SK-N-SH (cell line): ENCODE data around the gene TBCD. TPM values are rescaled to one million over a fixed set of nuclear protein-coding genes. Genes with fewer than 3 reads are reported as not detected.

Experiments used
- CTCF ChIA-PET: fragments of 300-600, 350-600 bp; formaldehyde crosslinking; extraction: SDS; loops from one replicate; lab custom pipeline; 2021; lab: Yijun Ruan, JAX
- POLR2A ChIA-PET: fragments of 350-600 bp; sonication (Branson Sonifier 250); formaldehyde crosslinking; extraction: SDS; loops from one replicate; lab custom pipeline; 2020; ENCODE audit warnings: antibody characterized with exemption, inconsistent platforms; lab: Yijun Ruan, JAX
- DNase-seq: peaks from one replicate; pipeline ENCODE4 v3.0.0; 2012
- H2AFZ ChIP-seq: fragments of 200-600 bp; sonication (generic); 2 replicates; pipeline ENCODE4 v1.8.1; 2016; ENCODE audit warnings: antibody characterized with exemption, mild to moderate bottlenecking, low read depth
- H3F3A ChIP-seq: fragments of 200-600 bp; sonication (generic); replicated peaks from 2 replicates; pipeline ENCODE3; 2016; ENCODE audit warnings: antibody characterized with exemption, mild to moderate bottlenecking; ENCODE audit not compliant: insufficient read depth
- H3K27ac ChIP-seq, 2 experiments: fragments of 200-500 bp in 1 of 2; fragments of 200-600 bp in 1 of 2; sonication (Bioruptor generic) in 1 of 2; sonication (generic), shearing (Covaris generic) in 1 of 2; 2 replicates each; pipeline versions ENCODE4 v1.5.1 to v1.6.1; 2014 to 2016; ENCODE audit warnings: low read depth in 2 of 2, inconsistent platforms in 1 of 2, low read length in 1 of 2, mild to moderate bottlenecking in 1 of 2, mixed read lengths in 1 of 2
- H3K27me3 ChIP-seq: fragments of 200-600 bp; sonication (generic), shearing (Covaris generic); 2 replicates; pipeline ENCODE4 v1.6.1; 2016; ENCODE audit warnings: mixed run types; ENCODE audit not compliant: insufficient read depth
- H3K36me3 ChIP-seq, 2 experiments: fragments of 200-500 bp in 1 of 2; fragments of 200-600 bp in 1 of 2; sonication (Bioruptor generic) in 1 of 2; sonication (generic) in 1 of 2; replicated peaks in 1 of 2; 2 replicates each; pipeline versions ENCODE3 to v1.5.1; 2014 to 2016; ENCODE audit warnings: low read length in 1 of 2, mild to moderate bottlenecking in 1 of 2; ENCODE audit not compliant: insufficient read depth in 2 of 2, control insufficient read depth in 1 of 2
- H3K4me1 ChIP-seq, 2 experiments: fragments of 200-500 bp in 1 of 2; fragments of 200-600 bp in 1 of 2; sonication (Bioruptor generic) in 1 of 2; sonication (generic), shearing (Covaris generic) in 1 of 2; 2 replicates each; pipeline versions ENCODE4 v1.5.1 to v1.6.1; 2014 to 2016; ENCODE audit warnings: low read depth in 1 of 2, low read length in 1 of 2, mixed run types in 1 of 2; ENCODE audit not compliant: insufficient read depth in 2 of 2, control insufficient read depth in 1 of 2
- H3K4me2 ChIP-seq: fragments of 200-600 bp; sonication (generic), shearing (Covaris generic); 2 replicates; pipeline ENCODE4 v1.6.1; 2017; ENCODE audit warnings: mixed run types
- H3K4me3 ChIP-seq, 2 experiments: fragments of 200-500 bp in 1 of 2; fragments of 200-600 bp in 1 of 2; sonication (Bioruptor generic) in 1 of 2; sonication (generic), shearing (Covaris generic) in 1 of 2; 2 replicates each; pipeline versions ENCODE4 v1.5.1 to v1.8.1; 2014 to 2016; ENCODE audit warnings: low read depth in 2 of 2, inconsistent platforms in 1 of 2, low read length in 1 of 2, mild to moderate bottlenecking in 1 of 2, mixed read lengths in 1 of 2, moderate library complexity in 1 of 2
- H3K79me2 ChIP-seq: fragments of 200-600 bp; sonication (generic); 2 replicates; pipeline ENCODE4 v1.8.1; 2017; ENCODE audit warnings: mild to moderate bottlenecking; ENCODE audit not compliant: insufficient read depth
- H3K9ac ChIP-seq: fragments of 200-600 bp; sonication (generic); 2 replicates; pipeline ENCODE4 v1.6.1; 2017; ENCODE audit warnings: mixed run types
- H3K9me2 ChIP-seq: fragments of 200-600 bp; sonication (generic); 2 replicates; pipeline ENCODE4 v1.6.1; 2017; ENCODE audit warnings: mixed run types
- H3K9me3 ChIP-seq: fragments of 200-600 bp; sonication (generic); 2 replicates; pipeline ENCODE4 v1.6.1; 2017; ENCODE audit warnings: mixed run types, mild to moderate bottlenecking, moderate library complexity
- H4K20me1 ChIP-seq: fragments of 200-600 bp; sonication (generic); 2 replicates; pipeline ENCODE4 v1.6.1; 2017; ENCODE audit warnings: mild to moderate bottlenecking, mixed run types; ENCODE audit not compliant: insufficient read depth
- CHD2 ChIP-seq: fragments of 150-350 bp; IDR thresholded peaks from 2 replicates; pipeline ENCODE4 v1.6.1; 2018; ENCODE audit warnings: low read length; ENCODE audit not compliant: partially characterized antibody
- CTCF ChIP-seq: fragments of 200-600 bp; sonication (generic); IDR thresholded peaks from 2 replicates; pipeline ENCODE4 v1.6.1; 2017; ENCODE audit warnings: antibody characterized with exemption, mild to moderate bottlenecking, moderate library complexity
- ELF1 ChIP-seq: IDR thresholded peaks from 2 replicates; pipeline ENCODE4 v1.4.0; 2012
- EZH2phosphoT487 ChIP-seq: fragments of 200-600 bp; sonication (generic); IDR thresholded peaks from 2 replicates; pipeline ENCODE4 v1.6.1; 2017; ENCODE audit warnings: low read depth, mixed run types, mild to moderate bottlenecking, antibody characterized with exemption, moderate library complexity, borderline replicate concordance
- FOSL2 ChIP-seq: IDR thresholded peaks from 2 replicates; pipeline ENCODE4 v1.4.0; 2012; ENCODE audit warnings: low read depth, mild to moderate bottlenecking, moderate library complexity, borderline replicate concordance
- FOXM1 ChIP-seq: IDR thresholded peaks from 2 replicates; pipeline ENCODE4 v1.4.0; 2012; ENCODE audit warnings: low read depth, mild to moderate bottlenecking
- GATA2 ChIP-seq: sonication (generic); formaldehyde crosslinking; IDR thresholded peaks from 2 replicates; pipeline ENCODE4 v1.5.0; 2020; ENCODE audit warnings: mild to moderate bottlenecking, missing genetic modification reagents
- IRF3 ChIP-seq: fragments of 150-350 bp; IDR thresholded peaks from 2 replicates; pipeline ENCODE4 v1.6.1; 2016; ENCODE audit warnings: mild to moderate bottlenecking, low read depth, low read length
- JUND ChIP-seq: IDR thresholded peaks from 2 replicates; pipeline ENCODE4 v1.4.0; 2012
- MAX ChIP-seq: IDR thresholded peaks from 2 replicates; pipeline ENCODE4 v1.4.0; 2012; ENCODE audit warnings: low read depth
- MXI1 ChIP-seq: IDR thresholded peaks from 2 replicates; pipeline ENCODE4 v1.6.1; 2012; ENCODE audit warnings: mild to moderate bottlenecking, low read depth, low read length, improper control_type of control experiment
- NRF1 ChIP-seq: IDR thresholded peaks from 2 replicates; pipeline ENCODE4 v1.6.1; 2012; ENCODE audit warnings: low read depth, mild to moderate bottlenecking, low read length
- RAD21 ChIP-seq: IDR thresholded peaks from 2 replicates; pipeline ENCODE4 v1.6.1; 2012; ENCODE audit warnings: mild to moderate bottlenecking, low read length
- RFX5 ChIP-seq: IDR thresholded peaks from 2 replicates; pipeline ENCODE4 v1.6.1; 2012; ENCODE audit warnings: mild to moderate bottlenecking, improper control_type of control experiment, low read length
- TEAD4 ChIP-seq: IDR thresholded peaks from 2 replicates; pipeline ENCODE4 v1.4.0; 2012; ENCODE audit warnings: mild to moderate bottlenecking, borderline replicate concordance; ENCODE audit not compliant: insufficient read depth
- USF2 ChIP-seq: fragments of 150-350 bp; IDR thresholded peaks from 2 replicates; pipeline ENCODE4 v1.6.1; 2017; ENCODE audit warnings: antibody characterized with exemption, low read length, low read depth, borderline replicate concordance
- ZBTB33 ChIP-seq: IDR thresholded peaks from 2 replicates; pipeline ENCODE4 v1.4.0; 2012; ENCODE audit warnings: low read depth, borderline replicate concordance
- WGBS: methylation state at CpG from one replicate; pipeline ENCODE4 v1.1.6; 2017; ENCODE audit warnings: low lambda C conversion rate; 5-methylcytosine and 5-hydroxymethylcytosine counted together
- polyA plus RNA-seq, 3 experiments: library from polyadenylated mRNA; depleted of rRNA; stranded (reverse); fragments of >200 nt; gene quantifications; 2 replicates each; pipeline ENCODE4 v1.2.3, GENCODE V29; 2012

Gene TBCD
- polyA plus RNA-seq, 1 of the 3 experiments (the other 2 are of a cell fraction), result 107 TPM

GRCh38 chr17:82789051-82789592 is 37.3 kb downstream of the TBCD start:
- TF ChIP-seq ELF1, result no peak
- TF ChIP-seq MXI1, result no peak
- TF ChIP-seq ZBTB33, result no peak
- no peak for TF ChIP-seq RFX5
- no peak for TF ChIP-seq FOXM1
- no peak for TF ChIP-seq TEAD4
- Histone ChIP-seq H3K9ac (no peak overlapping the region), H4K20me1 (peaks cover 10% of the 10 kb centered on the region; the same call in 1 of the 2 replicates), H3F3A (no peaks in the 10 kb centered on the region), H2AFZ (no peak overlapping the region), H3K4me2 (no peak overlapping the region), H3K4me1 (peaks cover 3 to 15% of the 10 kb centered on the region in 2 experiments; a peak in 1 of 4 replicates), H3K27ac (no peak overlapping the region), H3K79me2 (peaks cover 37% of the 10 kb centered on the region; the same call in 1 of the 2 replicates), H3K36me3 (peaks cover 0 to 2% of the 10 kb centered on the region in 2 experiments), H3K9me3 (no peaks in the 10 kb centered on the region), H3K27me3 (no peaks in the 10 kb centered on the region), H3K9me2 (no peaks in the 10 kb centered on the region), H3K4me3 (no peak overlapping the region)
- CTCF ChIA-PET, result interaction anchor here (0.6 to 7.1 kb wide), 4 partner anchors 7 to 173 kb away, joined by 3 to 49 read pairs (median 7); no protein-coding TSS in a partner anchor
- DNase-seq, result no peak
- WGBS, result 96% methylated on average over 18 of the region's 19 CpGs
- POLR2A ChIA-PET, result no interaction called here

GRCh38 chr17:82789806-82790205 is 37.9 kb downstream of the TBCD start:
- Histone ChIP-seq H3F3A (no peaks in the 10 kb centered on the region), H3K79me2 (peaks cover 37% of the 10 kb centered on the region; the same call in 1 of the 2 replicates), H3K9ac (no peak overlapping the region), H3K4me3 (no peak overlapping the region), H3K4me2 (no peak overlapping the region), H3K36me3 (no peaks in the 10 kb centered on the region), H3K9me2 (no peaks in the 10 kb centered on the region), H3K27ac (no peak overlapping the region), H4K20me1 (peaks cover 10% of the 10 kb centered on the region; the same call in 1 of the 2 replicates), H3K9me3 (no peaks in the 10 kb centered on the region), H2AFZ (no peak overlapping the region), H3K27me3 (no peaks in the 10 kb centered on the region), H3K4me1 (peaks cover 3 to 22% of the 10 kb centered on the region in 2 experiments; a peak in 1 of 4 replicates)
- TF ChIP-seq EZH2phosphoT487, result no peak
- TF ChIP-seq FOXM1, result no peak
- TF ChIP-seq IRF3, result no peak
- TF ChIP-seq JUND, result no peak
- TF ChIP-seq RAD21, result no peak
- TF ChIP-seq CTCF, result no peak
- TF ChIP-seq CHD2, result no peak
- TF ChIP-seq GATA2, result no peak
- no peak for TF ChIP-seq FOSL2
- no peak for TF ChIP-seq MAX
- TF ChIP-seq NRF1, result no peak
- TF ChIP-seq USF2, result no peak
- 96% methylated on average over 18 of the region's 18 CpGs for WGBS
- ChIA-PET CTCF (interaction anchor here (0.6 to 7.1 kb wide), 4 partner anchors 8 to 173 kb away, joined by 3 to 49 read pairs (median 7); no protein-coding TSS in a partner anchor), POLR2A (no interaction called here)
- DNase-seq, result no peak
